Mesendoderm (in vitro differentiated cells): ENCODE results near the gene GDNF.

Experiments used
- DNase-seq: peaks from one replicate; pipeline ENCODE4 v3.0.0; 2013
- H2AK5ac ChIP-seq: 2 replicates; pipeline ENCODE4 v1.6.1; 2013; ENCODE audit warnings: low read length, inconsistent platforms
- H2BK120ac ChIP-seq: 2 replicates; pipeline ENCODE4 v1.6.1; 2013; ENCODE audit warnings: low read depth, mild to moderate bottlenecking, low read length, moderate library complexity, mixed read lengths
- H2BK15ac ChIP-seq: replicated peaks from 2 replicates; pipeline ENCODE4 v1.6.1; 2013; ENCODE audit warnings: low read depth, mild to moderate bottlenecking, moderate library complexity
- H2BK5ac ChIP-seq: 2 replicates; pipeline ENCODE4 v1.6.1; 2013; ENCODE audit warnings: low read length, inconsistent platforms
- H3K18ac ChIP-seq: 2 replicates; pipeline ENCODE4 v1.6.1; 2013; ENCODE audit warnings: mild to moderate bottlenecking, low read length, mixed read lengths
- H3K23ac ChIP-seq: one replicate; pipeline ENCODE4 v1.6.1; 2013; ENCODE audit warnings: low read length
- H3K27ac ChIP-seq: 2 replicates; pipeline ENCODE4 v1.5.1; 2013; ENCODE audit warnings: low read depth, mild to moderate bottlenecking, inconsistent platforms, low read length, moderate library complexity
- H3K27me3 ChIP-seq: 2 replicates; pipeline ENCODE4 v1.6.1; 2013; ENCODE audit warnings: low read length, control low read depth, mild to moderate bottlenecking, inconsistent platforms; ENCODE audit not compliant: insufficient read depth, poor library complexity
- H3K36me3 ChIP-seq: 2 replicates; pipeline ENCODE4 v1.6.1; 2013; ENCODE audit warnings: low read length, inconsistent platforms; ENCODE audit not compliant: control insufficient read depth, insufficient read depth
- H3K4ac ChIP-seq: one replicate; pipeline ENCODE4 v1.6.1; 2013; ENCODE audit warnings: low read depth, mild to moderate bottlenecking, low read length, moderate library complexity
- H3K4me1 ChIP-seq: 2 replicates; pipeline ENCODE4 v1.6.1; 2013; ENCODE audit warnings: low read depth, low read length, inconsistent platforms; ENCODE audit not compliant: control insufficient read depth
- H3K4me2 ChIP-seq: 2 replicates; pipeline ENCODE4 v1.6.1; 2013; ENCODE audit warnings: low read length
- H3K4me3 ChIP-seq: 2 replicates; pipeline ENCODE4 v1.5.1; 2013; ENCODE audit warnings: mild to moderate bottlenecking, low read length
- H3K56ac ChIP-seq: one replicate; pipeline ENCODE4 v1.6.1; 2013; ENCODE audit warnings: low read length
- H3K79me1 ChIP-seq: 2 replicates; pipeline ENCODE4 v1.6.1; 2013; ENCODE audit warnings: low read length, inconsistent platforms
- H3K79me2 ChIP-seq: 2 replicates; pipeline ENCODE4 v1.6.1; 2013; ENCODE audit warnings: mild to moderate bottlenecking, low read length; ENCODE audit not compliant: control insufficient read depth, insufficient read depth
- H3K9ac ChIP-seq: 2 replicates; pipeline ENCODE4 v1.6.1; 2013; ENCODE audit warnings: low read length, inconsistent platforms
- H4K5ac ChIP-seq: one replicate; pipeline ENCODE4 v1.6.1; 2013; ENCODE audit warnings: low read length
- H4K8ac ChIP-seq: one replicate; pipeline ENCODE4 v1.6.1; 2013; ENCODE audit warnings: low read depth, mild to moderate bottlenecking, control low read depth, low read length, moderate library complexity
- WGBS: extraction: QIAGEN DNeasy Blood & Tissue Kit; methylation state at CpG from one replicate; pipeline ENCODE4 v1.1.7; 2013; ENCODE audit warnings: low lambda C conversion rate, missing lambda C conversion rate; ENCODE audit not compliant: insufficient coverage; ENCODE audit errors: extremely low coverage; 5-methylcytosine and 5-hydroxymethylcytosine counted together

Gene GDNF

GRCh38 chr5:37835380-37835973 lies 4.4 kb downstream of the GDNF start:
- DNase-seq, result no peak
- no peak overlapping the region for H3K9ac ChIP-seq

GRCh38 chr5:37834542-37835379 lies 5.1 kb downstream of the GDNF start:
- H3K79me1 ChIP-seq, result no peaks in the 10 kb centered on the region
- H3K4me2 ChIP-seq, result peak overlapping the region; percentile 59
- no peak overlapping the region for H2BK120ac ChIP-seq
- no peak overlapping the region for H3K4ac ChIP-seq
- peak overlapping the region; percentile 48 for H3K23ac ChIP-seq
- H2BK15ac ChIP-seq, result no peak overlapping the region
- no peaks in the 10 kb centered on the region for H3K79me2 ChIP-seq
- DNase-seq, result peak; percentile 62
- H3K4me3 ChIP-seq, result no peak overlapping the region
- H3K56ac ChIP-seq, result peak overlapping the region; percentile 28
- H3K36me3 ChIP-seq, result no peaks in the 10 kb centered on the region
- peaks cover 39% of the 10 kb centered on the region for H3K27me3 ChIP-seq
- H2AK5ac ChIP-seq, result no peak overlapping the region
- no peak overlapping the region for H2BK5ac ChIP-seq
- no peak overlapping the region for H4K8ac ChIP-seq
- no peak overlapping the region for H3K9ac ChIP-seq
- WGBS, result no CpG with 5 or more reads among the region's 64 CpGs
- no peak overlapping the region for H3K18ac ChIP-seq
- no peak overlapping the region for H3K27ac ChIP-seq
- H3K4me1 ChIP-seq, result peaks cover 2% of the 10 kb centered on the region
- no peak overlapping the region for H4K5ac ChIP-seq

More at GRCh38 chr5:37835380-37835973, 4.4 kb downstream of the GDNF start:
- no peaks in the 10 kb centered on the region for H3K36me3 ChIP-seq
- no peak overlapping the region for H3K56ac ChIP-seq
- peak overlapping the region; percentile 56 for H3K23ac ChIP-seq
- no peak overlapping the region for H2AK5ac ChIP-seq
- H3K79me1 ChIP-seq, result no peaks in the 10 kb centered on the region
- no peak overlapping the region for H2BK120ac ChIP-seq
- no peak overlapping the region for H3K27ac ChIP-seq
- no peak overlapping the region for H2BK15ac ChIP-seq
- H2BK5ac ChIP-seq, result no peak overlapping the region
- WGBS, result no CpG with 5 or more reads among the region's 19 CpGs
- H3K4me3 ChIP-seq, result no peak overlapping the region
- H4K5ac ChIP-seq, result no peak overlapping the region
- H3K18ac ChIP-seq, result no peak overlapping the region
- H3K4me2 ChIP-seq, result no peak overlapping the region
- no peaks in the 10 kb centered on the region for H3K79me2 ChIP-seq
- peaks cover 41% of the 10 kb centered on the region for H3K27me3 ChIP-seq
- no peak overlapping the region for H3K4ac ChIP-seq
- H4K8ac ChIP-seq, result no peak overlapping the region
- peaks cover 3% of the 10 kb centered on the region for H3K4me1 ChIP-seq

GRCh38 chr5:37833990-37834389 lies 5.9 kb downstream of the GDNF start:
- no peaks in the 10 kb centered on the region for H3K79me1 ChIP-seq
- H4K5ac ChIP-seq, result no peak overlapping the region
- DNase-seq, result no peak
- no peak overlapping the region for H3K4me2 ChIP-seq
- no peak overlapping the region for H3K18ac ChIP-seq
- no peak overlapping the region for H2BK120ac ChIP-seq
- peak overlapping the region; percentile 28 for H3K56ac ChIP-seq
- peaks cover 33% of the 10 kb centered on the region for H3K27me3 ChIP-seq
- H3K36me3 ChIP-seq, result no peaks in the 10 kb centered on the region
- H2BK5ac ChIP-seq, result no peak overlapping the region
- H3K9ac ChIP-seq, result no peak overlapping the region
- no peak overlapping the region for H4K8ac ChIP-seq
- H3K79me2 ChIP-seq, result no peaks in the 10 kb centered on the region
- H2BK15ac ChIP-seq, result no peak overlapping the region
- no peak overlapping the region for H3K23ac ChIP-seq
- no peak overlapping the region for H3K4ac ChIP-seq
- H3K4me3 ChIP-seq, result no peak overlapping the region
- no peak overlapping the region for H2AK5ac ChIP-seq
- H3K4me1 ChIP-seq, result peaks cover 2% of the 10 kb centered on the region
- WGBS, result no CpG with 5 or more reads among the region's 6 CpGs
- H3K27ac ChIP-seq, result no peak overlapping the region

GRCh38 chr5:37831821-37832534 lies 7.9 kb downstream of the GDNF start:
- Histone ChIP-seq H2AK5ac (no peak overlapping the region), H3K4ac (no peak overlapping the region), H3K27me3 (peaks cover 22% of the 10 kb centered on the region), H3K27ac (no peak overlapping the region), H3K18ac (no peak overlapping the region), H3K9ac (no peak overlapping the region), H3K4me2 (no peak overlapping the region), H3K4me3 (no peak overlapping the region), H3K23ac (no peak overlapping the region), H3K4me1 (no peaks in the 10 kb centered on the region), H3K56ac (no peak overlapping the region), H4K8ac (no peak overlapping the region), H2BK120ac (no peak overlapping the region), H3K79me1 (no peaks in the 10 kb centered on the region), H4K5ac (no peak overlapping the region), H3K79me2 (no peaks in the 10 kb centered on the region), H3K36me3 (no peaks in the 10 kb centered on the region), H2BK15ac (no peak overlapping the region), H2BK5ac (no peak overlapping the region)
- WGBS, result no CpG with 5 or more reads among the region's 7 CpGs
- DNase-seq, result no peak

GRCh38 chr5:37830348-37830747 lies 9.5 kb downstream of the GDNF start:
- Histone ChIP-seq H3K27ac (no peak overlapping the region), H2BK15ac (no peak overlapping the region), H3K4me2 (no peak overlapping the region), H3K79me1 (no peaks in the 10 kb centered on the region), H4K8ac (no peak overlapping the region), H3K23ac (no peak overlapping the region), H2BK120ac (no peak overlapping the region), H3K27me3 (peaks cover 10% of the 10 kb centered on the region), H3K36me3 (no peaks in the 10 kb centered on the region), H2AK5ac (no peak overlapping the region), H3K4me3 (no peak overlapping the region), H3K4ac (no peak overlapping the region), H3K4me1 (peaks cover under 1% of the 10 kb centered on the region), H3K18ac (no peak overlapping the region), H4K5ac (no peak overlapping the region), H3K9ac (no peak overlapping the region), H3K79me2 (no peaks in the 10 kb centered on the region), H2BK5ac (no peak overlapping the region), H3K56ac (no peak overlapping the region)
- no peak for DNase-seq
- WGBS, result no CpG with 5 or more reads among the region's 5 CpGs
